NCI-H2196 treated with DMSO at 0.1 percent for 48 hours (cell line): Measurements from ENCODE around the gene CETN1.
A peak's percentile ranks its signal among the peaks of the same experiment; 100 is the strongest.

Experiments used
- DNase-seq: peaks from one replicate; lab custom pipeline; 2025; ENCODE audit not compliant: unreplicated experiment; lab: John Stamatoyannopoulos, UW

Gene CETN1

DNA sequence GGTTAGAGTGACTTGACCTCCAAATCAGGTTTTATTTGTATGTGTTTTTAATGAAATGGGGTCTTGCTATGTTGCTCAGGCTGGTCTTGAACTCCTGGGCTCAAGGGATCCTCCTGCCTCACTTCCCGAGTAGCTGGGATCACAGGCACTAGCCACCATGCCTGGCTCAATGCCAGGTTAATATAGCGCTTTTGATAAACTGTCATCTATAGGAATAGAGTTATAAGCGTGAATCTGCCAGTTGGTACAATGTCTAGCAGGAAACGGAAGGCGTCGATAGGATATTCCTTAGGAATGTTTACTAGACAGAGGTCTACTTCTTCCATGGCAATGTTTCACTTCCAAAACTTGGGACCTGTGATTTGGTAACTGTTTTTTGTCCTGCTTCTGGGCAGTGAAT, 42.1 kb downstream of the CETN1 start:
- DNase-seq, result no peak

DNA sequence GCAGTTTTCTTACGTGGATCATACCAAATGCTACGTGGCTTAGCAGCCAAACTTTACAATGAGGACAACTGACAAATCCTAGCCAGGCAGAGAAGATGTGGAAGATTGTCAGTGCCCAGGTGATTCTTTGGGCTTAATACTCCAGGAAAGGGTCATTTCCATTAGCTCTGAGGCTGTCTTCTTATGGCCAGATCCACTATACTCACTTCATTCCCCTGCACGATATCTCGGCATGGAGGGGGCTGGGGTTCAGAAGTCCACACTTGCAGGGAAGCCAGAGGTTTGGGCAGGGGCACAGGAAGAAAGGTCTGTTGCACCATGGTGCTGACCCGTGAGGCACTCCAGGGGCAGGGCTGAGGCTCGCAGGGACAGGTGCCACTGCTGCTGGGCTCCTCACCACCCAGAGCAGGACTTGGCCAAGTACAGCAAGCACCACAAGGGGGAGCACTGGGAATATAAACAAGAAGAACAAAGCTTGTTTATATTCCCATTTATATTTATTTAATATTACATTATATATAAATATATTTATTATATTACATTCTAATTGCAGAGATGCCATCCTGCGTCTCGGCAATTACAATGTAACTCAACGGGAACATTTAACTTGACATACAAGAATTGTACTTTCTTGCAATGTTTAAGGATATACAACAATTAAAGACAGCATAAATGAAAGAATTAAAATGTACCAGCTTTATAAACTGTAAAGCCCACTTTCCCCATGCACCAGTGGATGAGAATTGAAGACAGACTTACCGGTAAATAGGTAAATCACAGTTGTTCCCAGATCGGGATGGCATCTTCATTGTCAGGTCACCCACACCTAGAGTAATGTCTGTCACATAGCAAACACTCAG, 43.8 kb downstream of the CETN1 start:
- DNase-seq, result peak; percentile 69

GRCh38 chr18:627231-627630, 47.1 kb downstream of the CETN1 start:
- no peak for DNase-seq

DNA sequence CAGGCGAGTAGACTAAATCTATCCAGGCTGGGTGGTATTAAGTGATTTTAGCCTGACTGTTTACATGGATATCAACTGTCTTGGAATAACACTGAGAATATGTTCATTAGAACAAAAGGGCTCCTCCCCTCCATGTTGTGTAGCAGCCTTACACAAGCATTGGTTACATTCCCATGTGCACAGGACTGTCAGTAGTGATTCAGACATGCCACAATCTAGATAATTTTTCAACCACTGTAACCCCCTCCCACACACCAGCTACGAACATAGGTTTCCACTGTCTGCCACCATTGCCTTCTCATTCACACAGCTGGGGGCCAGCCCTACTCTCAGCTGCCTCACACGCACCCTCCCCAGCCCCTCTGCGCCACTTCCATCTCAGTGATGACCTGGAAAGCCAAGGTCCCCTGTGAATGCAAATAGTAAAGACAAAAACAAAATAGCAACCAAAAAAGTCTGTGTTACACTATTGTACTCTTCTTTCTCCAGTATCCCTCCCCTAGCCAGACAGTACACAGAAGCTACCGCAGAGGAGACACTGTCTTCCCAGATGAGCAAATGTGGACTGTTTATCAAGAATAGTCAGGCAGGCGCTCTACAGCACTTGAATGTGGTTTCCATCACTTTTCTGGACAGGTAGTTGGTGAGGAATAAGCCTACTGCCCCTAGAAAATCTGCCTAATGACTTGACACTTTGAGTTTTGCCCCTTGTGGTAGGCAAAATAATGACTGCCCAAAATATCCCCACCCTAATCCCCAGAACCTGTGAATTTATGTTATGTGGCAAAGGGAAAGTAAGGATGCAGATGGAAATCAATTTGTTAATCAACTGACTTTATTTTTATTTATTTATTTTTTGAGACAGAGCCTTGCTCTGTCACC, 49.3 kb downstream of the CETN1 start:
- no peak for DNase-seq

DNA sequence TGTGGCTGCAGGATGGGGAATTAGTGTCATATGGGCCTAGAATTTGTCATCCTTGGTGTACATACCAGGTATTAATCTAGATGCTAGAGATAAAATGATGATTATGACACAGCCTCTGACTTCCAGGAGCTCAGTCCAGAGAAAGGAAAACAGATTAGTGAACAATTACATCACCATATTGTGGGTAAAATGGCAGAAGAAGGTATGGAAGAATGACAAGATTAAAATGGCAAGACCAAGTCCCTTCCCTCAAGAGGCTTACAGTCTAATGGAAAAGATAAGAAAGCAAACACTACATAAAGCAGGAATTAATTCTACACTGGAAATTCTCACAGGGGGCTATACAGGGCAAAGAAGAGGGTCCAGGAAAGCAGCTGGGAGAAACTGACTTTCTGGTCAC, 51.4 kb downstream of the CETN1 start:
- no peak for DNase-seq
